Measurements from ENCODE around the gene DNAI4.

DNA sequence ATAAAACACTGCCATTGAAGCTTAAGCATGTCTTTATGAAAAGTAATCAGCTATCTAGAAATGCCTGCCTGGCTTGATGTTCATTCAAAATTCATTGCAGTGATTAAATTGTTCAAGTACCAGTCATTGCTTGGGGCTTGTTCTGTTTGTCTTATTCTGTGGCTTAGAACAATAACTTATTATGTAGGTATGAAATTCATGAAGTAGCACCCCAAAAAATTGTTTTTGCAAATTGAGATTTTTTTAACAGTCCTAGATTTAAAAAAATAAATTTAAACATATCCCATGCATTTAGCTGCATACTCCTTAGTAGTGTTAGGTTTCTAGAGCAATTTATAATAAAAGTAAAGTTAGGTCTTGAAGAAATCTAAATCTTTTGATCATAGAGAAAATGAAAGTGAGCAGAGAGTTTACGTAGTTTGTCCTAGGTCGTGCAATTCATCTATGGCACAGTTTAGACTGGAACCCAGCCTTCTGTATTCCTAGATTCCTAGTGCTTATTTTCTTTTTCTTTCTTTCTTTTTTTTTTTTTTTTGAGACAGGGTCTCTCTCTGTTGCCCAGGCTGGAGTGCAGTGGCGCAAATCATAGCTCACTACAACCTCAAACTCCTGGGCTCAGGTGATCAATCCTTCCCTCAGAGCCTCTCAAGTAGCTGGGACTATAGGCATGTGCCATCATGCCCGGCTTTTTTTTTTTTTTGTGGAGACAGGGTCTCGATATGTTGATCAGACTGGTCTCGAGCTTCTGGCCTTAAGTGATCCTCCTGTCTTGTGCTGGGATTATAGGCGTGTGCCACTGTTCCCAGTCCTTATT lies 9.4 kb upstream of the DNAI4 start:
- TF ChIP-seq EZH2 (IDR thresholded peaks at IDR 0.05; ENCODE audit: insufficient read depth, poor library complexity, severe bottlenecking): no peak
- TF ChIP-seq EZH2phosphoT487 (IDR thresholded peaks at IDR 0.05; ENCODE audit: insufficient read depth, low read depth): no peak
